Stimulated activated CD8-positive, alpha-beta memory T cell treated with anti-CD3 and anti-CD28 coated beads, Interleukin-7, amount 100 ng/mL, for 48 hours (primary cell): ENCODE data around the gene TMTC2.

Experiments used
- DNase-seq, 2 donors: peaks; one replicate each; pipeline ENCODE4 v3.0.0-alpha.2; 2020; ENCODE audit warnings: low read depth in 1 of 2; ENCODE audit errors: extremely low read depth in 1 of 2

TMTC2 gene

GRCh38 chr12:83121897-83122622 is 435.4 kb downstream of the TMTC2 start:
- DNase-seq = no peak

DNA sequence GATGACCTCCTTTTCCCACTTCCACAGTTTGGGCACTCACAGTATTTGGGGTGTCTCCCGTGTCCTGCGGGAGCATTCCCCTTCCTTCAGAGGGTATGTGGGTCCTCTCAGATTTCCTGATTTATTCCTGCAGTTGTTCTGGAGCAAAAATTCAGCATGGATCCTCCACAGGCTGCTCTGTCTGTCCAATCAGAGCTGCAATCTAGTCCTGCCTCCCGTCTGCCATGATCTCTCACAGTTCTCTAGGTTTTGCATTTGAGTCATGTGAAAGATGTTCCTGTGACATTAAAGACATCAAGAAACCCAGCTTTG is 435.9 kb downstream of the TMTC2 start:
- DNase-seq = no peak

- no peak for DNase-seq
These were observed 436.3 kb downstream of the TMTC2 start for GRCh38 chr12:83123039-83123438.

GRCh38 chr12:83128540-83128939 is 441.8 kb downstream of the TMTC2 start:
- DNase-seq = no peak

- DNase-seq = no peak
These were observed 443.5 kb downstream of the TMTC2 start for GRCh38 chr12:83130178-83130577.

- DNase-seq = no peak
These were observed 445.7 kb downstream of the TMTC2 start for GRCh38 chr12:83132360-83132759.

GRCh38 chr12:83136411-83136810 is 449.7 kb downstream of the TMTC2 start:
- DNase-seq = no peak

- DNase-seq = no peak
These were observed 453.4 kb downstream of the TMTC2 start for GRCh38 chr12:83140135-83140534.

GRCh38 chr12:83141460-83141994 is 454.8 kb downstream of the TMTC2 start:
- DNase-seq = no peak

DNA sequence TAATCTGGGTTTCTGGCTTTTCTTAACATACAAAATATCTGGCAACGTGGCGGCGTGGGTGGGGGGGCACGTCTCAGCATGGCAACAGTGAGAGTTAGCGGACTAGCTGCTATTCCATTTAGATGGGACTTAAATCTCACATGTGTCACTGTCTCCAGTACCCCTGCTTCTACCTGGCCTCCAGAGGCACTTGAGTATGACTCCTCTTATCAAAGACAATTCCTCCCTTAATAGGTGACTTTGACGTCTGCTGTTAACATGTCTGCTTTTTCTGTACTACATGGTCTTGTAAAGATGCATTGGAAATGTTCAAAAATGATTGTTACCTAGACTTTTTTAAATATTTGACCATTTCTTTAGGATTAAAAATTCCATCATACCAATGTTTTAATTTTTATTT is 456.2 kb downstream of the TMTC2 start:
- no peak for DNase-seq

DNA sequence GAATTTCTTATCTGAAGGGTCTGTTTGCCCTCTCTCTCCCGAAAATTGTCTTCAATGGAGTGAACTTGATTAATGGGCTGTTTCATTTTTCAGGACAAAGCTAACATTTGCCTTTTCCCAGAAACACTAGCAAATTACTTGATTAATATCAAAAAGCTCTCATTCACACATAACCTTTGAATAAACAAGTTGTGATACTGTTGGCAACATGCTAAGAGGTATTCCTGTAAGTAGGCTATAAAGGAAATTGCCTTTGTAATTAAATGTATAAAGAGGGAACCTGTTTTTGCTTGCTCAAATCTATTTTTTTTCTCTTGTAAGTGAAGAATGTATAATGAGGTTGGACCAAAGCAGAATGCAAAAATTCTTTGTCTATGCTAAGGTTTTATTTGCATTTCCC is 457.2 kb downstream of the TMTC2 start:
- no peak for DNase-seq

DNA sequence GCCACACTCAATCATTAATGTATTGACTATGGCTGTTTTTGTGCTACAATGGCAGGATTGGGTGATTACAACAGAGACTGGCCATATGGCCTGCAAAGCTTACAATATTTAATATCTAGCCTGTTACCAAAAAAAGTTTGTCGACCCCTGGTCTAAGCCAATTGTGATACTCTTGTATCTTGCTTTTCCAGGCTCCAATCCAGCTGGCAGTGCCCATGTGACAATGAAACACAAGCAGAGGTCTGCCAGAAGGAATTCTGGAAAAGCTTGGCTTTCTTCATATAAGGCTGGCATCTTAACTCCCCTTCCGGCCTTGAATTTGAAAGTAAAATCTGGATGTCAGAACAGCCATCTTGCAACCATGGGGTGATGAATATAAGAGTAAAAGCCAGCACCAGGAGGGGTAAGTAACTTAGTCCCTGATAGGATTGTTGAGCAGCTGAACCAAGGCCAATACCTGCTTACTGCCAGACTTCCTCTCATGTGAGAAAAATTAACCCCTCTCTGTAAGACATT is 458.7 kb downstream of the TMTC2 start:
- DNase-seq = no peak

DNA sequence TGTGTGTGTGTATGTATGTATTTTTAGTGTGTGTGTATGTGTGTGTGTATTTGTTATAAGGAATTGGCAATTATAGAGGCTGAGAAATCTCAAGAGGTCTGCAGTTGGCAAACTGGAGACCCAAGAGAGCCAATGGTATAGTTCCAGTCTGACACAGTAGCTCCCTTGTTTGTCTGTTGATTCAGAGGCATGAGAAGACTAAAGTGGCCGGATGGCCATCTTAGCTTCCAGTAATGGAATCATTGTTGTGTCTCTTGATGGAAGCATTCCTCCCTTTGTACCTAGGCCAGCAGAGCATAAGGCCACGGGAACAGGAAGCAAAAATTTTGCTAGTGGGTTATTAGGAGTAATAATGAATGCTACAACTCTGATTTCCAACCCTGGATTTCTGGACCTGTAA is 460.6 kb downstream of the TMTC2 start:
- DNase-seq = no peak

- no peak for DNase-seq
These were observed 463.3 kb downstream of the TMTC2 start for GRCh38 chr12:83149987-83150386.

GRCh38 chr12:83150465-83151189 is 463.9 kb downstream of the TMTC2 start:
- DNase-seq = no peak

DNA sequence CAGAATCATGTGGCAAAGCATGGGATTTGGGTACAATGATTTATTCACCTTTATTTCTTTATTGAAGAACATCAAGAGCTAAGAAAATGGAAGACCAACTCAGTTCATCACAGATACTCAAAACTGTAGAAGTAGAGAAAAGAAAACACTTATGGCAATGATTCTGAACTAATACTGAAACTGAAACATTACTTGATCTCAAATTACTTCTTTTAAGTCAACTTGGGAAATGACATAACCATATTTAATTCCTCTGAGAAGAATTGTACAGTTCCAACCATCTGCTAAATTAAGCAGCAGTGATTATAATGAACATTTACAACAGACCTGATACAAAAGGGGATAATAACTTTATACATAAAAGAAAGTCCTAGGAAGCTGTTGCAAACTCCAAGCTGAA is 466.5 kb downstream of the TMTC2 start:
- no peak for DNase-seq

DNA sequence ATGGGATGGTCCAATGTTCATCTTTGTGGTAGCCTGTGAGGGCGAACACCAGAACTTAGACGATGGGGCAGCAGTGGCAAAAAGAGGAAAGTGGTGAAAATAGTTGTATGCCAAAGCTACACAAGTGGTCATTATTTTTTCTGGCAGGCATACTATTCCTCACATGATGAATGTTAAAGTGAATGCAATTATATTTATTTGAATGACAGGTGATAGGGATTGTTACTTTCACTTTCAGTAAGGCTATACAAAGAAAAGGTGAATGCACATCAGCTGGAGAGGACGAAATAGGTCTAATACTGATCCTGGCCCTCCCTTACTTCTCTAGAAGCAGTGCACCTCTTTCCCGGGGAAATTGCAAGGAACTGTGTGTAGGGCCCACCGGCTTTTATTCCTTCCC is 470.1 kb downstream of the TMTC2 start:
- no peak for DNase-seq

DNA sequence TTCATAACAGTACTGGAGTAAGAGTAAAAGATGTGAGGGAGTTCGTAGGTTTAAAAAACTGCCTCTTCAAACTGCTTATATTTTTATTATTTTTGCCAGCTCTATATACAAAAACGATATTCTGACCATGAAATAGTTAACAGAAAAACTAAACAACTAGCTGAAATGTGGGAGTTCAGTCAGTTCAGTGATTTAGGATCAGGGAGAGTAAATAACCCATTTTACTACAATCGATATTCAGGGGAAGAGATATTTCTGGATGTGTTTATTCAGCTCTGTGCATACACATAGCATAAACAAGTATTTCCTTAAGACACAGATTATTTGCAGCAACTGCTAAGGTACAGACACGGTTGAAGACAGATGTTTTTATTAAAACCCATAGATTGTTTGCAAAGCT is 470.9 kb downstream of the TMTC2 start:
- DNase-seq = no peak

- DNase-seq = no peak
These were observed 472.0 kb downstream of the TMTC2 start for GRCh38 chr12:83158613-83159207.

DNA sequence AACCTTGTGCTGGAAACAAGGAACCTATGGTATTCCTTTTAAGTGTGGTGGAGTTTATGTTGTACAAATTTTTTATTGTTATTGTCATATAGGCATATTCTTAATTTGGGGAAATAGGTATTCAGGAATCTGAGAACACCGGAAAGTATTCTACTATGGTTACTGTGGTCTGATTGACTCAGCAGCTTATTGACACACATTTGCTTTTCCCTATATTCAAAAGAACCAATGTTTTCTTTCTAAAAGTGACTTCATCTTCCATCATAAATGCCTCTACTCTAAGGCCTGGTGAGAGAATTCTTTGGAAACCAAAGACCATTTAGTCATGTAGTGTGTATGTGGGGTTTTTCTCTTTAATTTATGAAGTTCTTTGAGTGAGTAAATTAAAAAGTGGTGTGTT is 474.8 kb downstream of the TMTC2 start:
- DNase-seq = no peak

DNA sequence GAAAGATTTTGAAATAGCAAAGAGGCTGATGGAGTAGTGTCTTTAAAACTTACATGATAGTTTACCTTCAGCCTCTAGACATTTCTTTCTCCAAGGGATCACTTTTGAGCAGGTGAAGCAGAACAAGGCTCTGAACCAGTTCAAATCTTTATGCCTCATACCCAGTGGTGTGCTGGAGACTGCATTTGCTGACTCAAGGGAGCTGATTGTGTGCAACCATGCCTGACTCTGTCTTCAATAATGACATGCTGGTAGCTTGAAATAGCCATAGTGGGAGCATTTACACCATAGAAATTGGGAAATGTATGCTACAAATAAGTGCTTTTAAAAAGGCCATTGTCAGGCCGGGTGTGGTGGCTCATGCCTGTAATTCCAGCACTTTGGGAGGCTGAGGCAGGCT is 482.0 kb downstream of the TMTC2 start:
- DNase-seq = no peak

GRCh38 chr12:83172441-83172840 is 485.7 kb downstream of the TMTC2 start:
- DNase-seq = no peak
